BE2C (cell line): Measurements from ENCODE around the gene TUBB2B.
A peak's percentile ranks its signal among the peaks of the same experiment; 100 is the strongest.

Experiments
- DNase-seq: peaks from one replicate; pipeline ENCODE4 v3.0.0-alpha.2; 2020
- H3K27me3 ChIP-seq: fragments of 250-450 bp; sonication (Bioruptor Pico); 2 replicates; pipeline ENCODE4 v1.5.1; 2020; ENCODE audit warnings: mild to moderate bottlenecking
- H3K36me3 ChIP-seq: fragments of 250-450 bp; sonication (Bioruptor Pico); 2 replicates; pipeline ENCODE4 v1.5.1; 2020; ENCODE audit warnings: mild to moderate bottlenecking
- H3K4me1 ChIP-seq: fragments of 250-450 bp; sonication (Bioruptor Pico); 2 replicates; pipeline ENCODE4 v1.5.1; 2020
- H3K4me3 ChIP-seq: 2 replicates; pipeline ENCODE4 v1.5.1; 2011; ENCODE audit warnings: low read depth, low read length
- H3K9me3 ChIP-seq: fragments of 250-450 bp; sonication (Bioruptor Pico); 2 replicates; pipeline ENCODE4 v1.5.1; 2020
- TF ChIP-seq, protein P1 (sequence below): IDR thresholded peaks from 2 replicates; pipeline ENCODE4 v1.5.1; 2012; ENCODE audit warnings: mild to moderate bottlenecking, low read depth, low read length

Gene TUBB2B

DNA sequence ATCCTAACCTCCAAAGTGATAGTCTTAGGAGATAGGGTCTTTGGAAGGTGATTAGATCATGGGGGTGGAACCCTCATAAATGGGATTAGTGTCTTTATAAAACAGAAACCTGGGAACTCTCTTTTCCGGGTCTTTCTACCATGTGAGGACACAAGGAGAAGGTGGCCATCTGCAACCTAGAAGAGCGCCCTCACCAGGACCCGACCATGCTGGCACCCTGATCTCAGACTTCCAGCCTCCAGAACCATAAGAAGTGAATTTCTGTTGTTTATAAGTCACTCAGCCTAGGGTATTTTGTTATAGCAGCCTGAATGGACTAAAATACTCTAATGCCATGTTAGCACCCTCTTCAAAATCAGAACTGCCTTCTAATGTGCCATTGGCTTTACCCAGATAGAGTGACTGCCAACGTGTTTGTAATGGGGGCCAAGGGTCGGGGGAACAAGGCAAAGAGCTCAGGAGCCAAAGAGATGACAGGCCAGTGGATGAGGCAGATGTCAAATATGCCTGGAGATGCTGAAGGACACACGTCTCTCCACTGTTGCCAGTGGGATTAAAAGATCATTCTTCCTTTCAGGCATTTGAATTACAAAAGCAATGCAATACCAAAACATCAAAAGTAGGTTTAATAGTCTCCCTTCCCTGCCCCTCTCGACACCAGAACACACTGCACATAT, 21.0 kb downstream of the TUBB2B start:
- TF ChIP-seq, protein P1, sequence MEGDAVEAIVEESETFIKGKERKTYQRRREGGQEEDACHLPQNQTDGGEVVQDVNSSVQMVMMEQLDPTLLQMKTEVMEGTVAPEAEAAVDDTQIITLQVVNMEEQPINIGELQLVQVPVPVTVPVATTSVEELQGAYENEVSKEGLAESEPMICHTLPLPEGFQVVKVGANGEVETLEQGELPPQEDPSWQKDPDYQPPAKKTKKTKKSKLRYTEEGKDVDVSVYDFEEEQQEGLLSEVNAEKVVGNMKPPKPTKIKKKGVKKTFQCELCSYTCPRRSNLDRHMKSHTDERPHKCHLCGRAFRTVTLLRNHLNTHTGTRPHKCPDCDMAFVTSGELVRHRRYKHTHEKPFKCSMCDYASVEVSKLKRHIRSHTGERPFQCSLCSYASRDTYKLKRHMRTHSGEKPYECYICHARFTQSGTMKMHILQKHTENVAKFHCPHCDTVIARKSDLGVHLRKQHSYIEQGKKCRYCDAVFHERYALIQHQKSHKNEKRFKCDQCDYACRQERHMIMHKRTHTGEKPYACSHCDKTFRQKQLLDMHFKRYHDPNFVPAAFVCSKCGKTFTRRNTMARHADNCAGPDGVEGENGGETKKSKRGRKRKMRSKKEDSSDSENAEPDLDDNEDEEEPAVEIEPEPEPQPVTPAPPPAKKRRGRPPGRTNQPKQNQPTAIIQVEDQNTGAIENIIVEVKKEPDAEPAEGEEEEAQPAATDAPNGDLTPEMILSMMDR = 0 out of 2 replicates have a peak, but pooled peaks have one; percentile 8
- H3K27me3 ChIP-seq = no peaks in the 10 kb centered on the region
- no peaks in the 10 kb centered on the region for H3K36me3 ChIP-seq
- H3K4me3 ChIP-seq = no peak overlapping the region
- no peaks in the 10 kb centered on the region for H3K9me3 ChIP-seq
- no peak for DNase-seq
- H3K4me1 ChIP-seq = peaks cover 19% of the 10 kb centered on the region

DNA sequence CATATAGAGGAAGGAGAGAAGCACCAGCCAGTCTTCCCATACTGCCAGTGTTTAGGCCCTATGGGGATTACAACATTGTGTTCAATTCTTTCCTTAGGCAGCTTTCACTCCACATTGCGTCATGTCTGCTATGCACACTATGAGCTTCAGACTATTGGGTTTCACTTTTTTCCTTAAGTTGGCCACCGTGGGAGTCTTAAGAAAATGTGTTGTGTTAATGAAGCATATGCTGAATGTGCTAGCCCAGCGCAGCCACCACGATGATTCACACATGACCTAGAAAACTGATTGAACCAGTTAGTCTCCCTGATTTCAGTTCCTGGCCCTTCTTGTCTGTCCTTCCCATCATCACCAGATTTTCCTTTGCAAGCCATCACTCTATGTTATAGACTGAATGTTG, 21.5 kb downstream of the TUBB2B start:
- Histone ChIP-seq H3K27me3 (no peaks in the 10 kb centered on the region), H3K4me3 (no peak overlapping the region), H3K9me3 (no peaks in the 10 kb centered on the region), H3K4me1 (peaks cover 19% of the 10 kb centered on the region), H3K36me3 (no peaks in the 10 kb centered on the region)
- TF ChIP-seq, protein P1 = no peak
- no peak for DNase-seq

DNA sequence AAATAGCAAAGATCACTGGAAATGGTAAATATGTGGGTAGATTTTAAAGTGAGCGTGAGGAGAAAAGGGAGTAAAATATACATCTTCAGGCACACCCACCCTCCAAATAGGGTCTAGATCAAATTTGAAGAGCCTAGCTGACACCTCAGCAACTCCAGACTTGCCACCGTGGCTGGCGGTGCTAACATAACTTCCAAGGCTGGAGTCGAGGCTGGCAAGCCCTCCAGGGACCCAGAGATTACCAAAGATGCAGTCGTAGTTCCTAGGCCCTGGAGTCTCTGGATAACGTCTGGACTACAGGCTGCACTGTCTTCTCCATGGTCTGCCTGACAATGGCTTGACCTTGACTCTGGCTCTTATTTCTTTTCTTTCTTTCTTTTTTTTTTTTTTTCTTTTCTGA, 22.5 kb downstream of the TUBB2B start:
- Histone ChIP-seq H3K27me3 (no peaks in the 10 kb centered on the region), H3K4me3 (no peak overlapping the region), H3K9me3 (no peaks in the 10 kb centered on the region), H3K4me1 (peaks cover 16% of the 10 kb centered on the region), H3K36me3 (no peaks in the 10 kb centered on the region)
- DNase-seq = no peak
- TF ChIP-seq, protein P1 = no peak

DNA sequence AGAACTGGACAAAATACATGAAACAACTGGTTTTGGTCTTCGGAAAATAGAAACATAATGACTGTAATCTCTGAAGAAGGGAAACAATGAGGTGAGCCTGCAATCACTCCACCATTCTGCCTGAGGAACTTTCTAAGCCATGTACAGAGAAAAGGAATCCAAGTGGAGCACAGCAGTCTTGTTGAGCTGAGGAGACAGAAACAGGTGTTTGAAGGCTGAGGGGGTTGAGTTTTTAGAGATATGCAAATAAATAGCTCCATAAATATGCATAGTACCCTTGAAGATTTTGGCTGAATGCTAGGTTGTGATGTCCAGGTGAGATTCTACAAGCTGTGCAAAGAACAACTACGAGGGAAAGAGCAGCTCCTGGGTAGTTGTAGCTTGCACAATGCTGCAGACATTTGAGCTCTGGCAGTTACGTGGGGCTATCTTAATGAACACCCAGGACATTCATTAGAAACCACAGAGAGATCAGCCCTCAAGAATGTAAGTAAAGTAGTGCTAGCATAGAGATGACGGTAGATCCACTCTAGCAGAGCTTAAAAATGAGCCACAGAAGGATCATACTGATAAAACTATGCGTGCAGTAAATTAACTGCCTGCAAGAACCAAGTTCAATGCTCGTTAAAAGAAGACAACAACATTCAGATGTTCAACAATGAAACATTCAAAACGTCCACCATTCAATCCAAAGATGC, 24.3 kb downstream of the TUBB2B start:
- Histone ChIP-seq H3K4me1 (peaks cover under 1% of the 10 kb centered on the region), H3K27me3 (no peaks in the 10 kb centered on the region), H3K9me3 (no peaks in the 10 kb centered on the region), H3K4me3 (no peak overlapping the region), H3K36me3 (no peaks in the 10 kb centered on the region)
- TF ChIP-seq, protein P1 = no peak
- no peak for DNase-seq

DNA sequence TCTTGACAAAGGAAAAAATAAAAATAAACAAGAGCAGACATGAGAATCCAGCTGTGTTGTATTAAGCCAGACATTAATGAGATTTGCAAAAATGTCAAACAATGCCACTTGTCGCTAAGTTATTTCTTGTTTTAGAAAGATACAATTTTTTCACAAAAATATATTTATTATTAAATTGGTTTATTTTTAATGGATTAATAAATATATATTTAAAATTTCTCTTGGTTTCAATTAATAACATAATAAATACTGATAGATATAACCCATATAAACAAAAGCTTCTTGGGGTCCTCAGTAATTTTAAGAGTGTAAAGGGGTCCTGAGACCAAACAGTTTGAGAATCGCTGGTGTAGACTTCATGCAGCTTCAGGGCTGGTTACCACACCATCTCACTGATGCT, 26.1 kb downstream of the TUBB2B start:
- Histone ChIP-seq H3K36me3 (no peaks in the 10 kb centered on the region), H3K4me1 (no peaks in the 10 kb centered on the region), H3K27me3 (no peaks in the 10 kb centered on the region), H3K9me3 (no peaks in the 10 kb centered on the region), H3K4me3 (no peak overlapping the region)
- DNase-seq = no peak
- TF ChIP-seq, protein P1 = no peak

DNA sequence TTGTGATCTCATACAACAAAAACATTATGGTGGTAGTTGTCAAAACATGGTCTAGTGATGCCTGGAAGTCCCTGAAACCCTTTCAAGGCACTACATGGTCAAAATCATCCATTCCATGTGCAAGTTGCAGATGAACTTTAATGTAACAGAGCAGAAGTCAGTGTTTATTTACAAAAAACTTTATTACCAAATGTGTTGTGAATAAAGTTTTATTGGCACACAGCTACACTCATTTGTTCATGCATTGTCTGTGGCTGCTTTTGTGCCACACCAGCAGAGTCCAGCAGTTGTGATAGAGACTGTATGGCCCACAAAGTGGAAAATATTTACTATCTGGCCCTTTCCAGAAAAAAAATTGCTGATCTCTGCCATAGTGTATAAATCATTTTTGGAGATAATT, 26.8 kb downstream of the TUBB2B start:
- Histone ChIP-seq H3K4me3 (no peak overlapping the region), H3K4me1 (no peaks in the 10 kb centered on the region), H3K27me3 (no peaks in the 10 kb centered on the region), H3K36me3 (no peaks in the 10 kb centered on the region), H3K9me3 (no peaks in the 10 kb centered on the region)
- TF ChIP-seq, protein P1 = no peak
- DNase-seq = no peak
